Right renal cortex interstitium (tissue), 3 donors: ENCODE results near the gene KCNK17. TPM values are rescaled to one million over a fixed set of nuclear protein-coding genes. Genes with fewer than 3 reads are reported as not detected.

Experiments used
- DNase-seq, 3 donors: peaks; one replicate each; pipeline ENCODE4 v3.0.0-alpha.2; 2013; ENCODE audit warnings: low read depth in 3 of 3, low spot score in 2 of 3
- polyA plus RNA-seq, 3 donors: library from polyadenylated mRNA; unstranded; fragments of 120-200 nt; gene quantifications; one replicate each; pipeline ENCODE4 v1.2.1, GENCODE V29; 2013; ENCODE audit not compliant: insufficient read length in 3 of 3

KCNK17 gene
- polyA plus RNA-seq, 3 donors: 0.12 to 0.14 (median 0.12) TPM

- no peak for DNase-seq
Measured at GRCh38 chr6:39338397-39338796, 24.2 kb upstream of the KCNK17 start.

- no peak for DNase-seq
Measured at GRCh38 chr6:39335780-39336545, 21.7 kb upstream of the KCNK17 start.

- no peak for DNase-seq
Measured at GRCh38 chr6:39333644-39334438, 19.6 kb upstream of the KCNK17 start.

GRCh38 chr6:39330476-39330875 lies 16.3 kb upstream of the KCNK17 start:
- no peak for DNase-seq

- DNase-seq: no peak
Measured at GRCh38 chr6:39330057-39330456, 15.8 kb upstream of the KCNK17 start.

- DNase-seq: no peak
Measured at GRCh38 chr6:39328066-39328465, 13.8 kb upstream of the KCNK17 start.

GRCh38 chr6:39327507-39327906 lies 13.3 kb upstream of the KCNK17 start:
- DNase-seq: no peak

- no peak for DNase-seq
Measured at GRCh38 chr6:39322306-39322850, 8.2 kb upstream of the KCNK17 start, which contains the start of gene KCNK16. Gene KCNK16 (minus strand): TSS chr6:39322702. CDS start chr6:39322540, 162 bp downstream.

GRCh38 chr6:39321761-39322160 lies 7.5 kb upstream of the KCNK17 start:
- no peak for DNase-seq

- no peak for DNase-seq
Measured at GRCh38 chr6:39320363-39320984, 6.3 kb upstream of the KCNK17 start.

GRCh38 chr6:39319621-39320362 lies 5.6 kb upstream of the KCNK17 start:
- DNase-seq: no peak

GRCh38 chr6:39317256-39317655 lies 3.0 kb upstream of the KCNK17 start:
- DNase-seq: no peak

GRCh38 chr6:39313526-39314272 lies 520 bp downstream of the KCNK17 start:
- no peak for DNase-seq

- DNase-seq: no peak
Measured at GRCh38 chr6:39312912-39313525, 1.2 kb downstream of the KCNK17 start.

GRCh38 chr6:39310542-39310941 lies 3.7 kb downstream of the KCNK17 start:
- DNase-seq: no peak

GRCh38 chr6:39309942-39310531 lies 4.2 kb downstream of the KCNK17 start:
- DNase-seq: peak in 2 of 3 donors; percentile 47 to 56

- DNase-seq: no peak
Measured at GRCh38 chr6:39307462-39307861, 6.8 kb downstream of the KCNK17 start.

- DNase-seq: no peak
Measured at GRCh38 chr6:39304951-39305350, 9.3 kb downstream of the KCNK17 start.
